Body of pancreas (tissue), 4 donors: ENCODE data around the gene ADGRF4. TPM values are rescaled to one million over a fixed set of nuclear protein-coding genes. Genes with fewer than 3 reads are reported as not detected.

Experiments
- ATAC-seq: fragments of 150-250 bp; one replicate; pipeline ENCODE4 v1.9.1; 2016
- DNase-seq, 4 donors: peaks; one replicate each; pipeline ENCODE4 v3.0.0-alpha.2; 2019
- H3K27ac ChIP-seq, 4 donors: fragments of 200-600 bp; sonication (generic); 1 replicate in 3 of 4; 2 replicates in 1 of 4; pipeline versions ENCODE4 v1.5.1 to v1.6.1; 2016 to 2019; ENCODE audit warnings: mild to moderate bottlenecking in 1 of 4, mixed read lengths in 1 of 4, moderate library complexity in 1 of 4
- H3K27me3 ChIP-seq, 2 donors: fragments of 200-600 bp; sonication (generic); one replicate each; pipeline ENCODE4 v1.6.0; 2016; ENCODE audit warnings: mild to moderate bottlenecking in 1 of 2
- H3K36me3 ChIP-seq, 2 donors: fragments of 200-600 bp; sonication (generic); replicated peaks in 1 of 2; 2 replicates each; pipeline ENCODE4 v1.5.1; 2016; ENCODE audit warnings: low read depth in 2 of 2; ENCODE audit not compliant: insufficient read depth in 1 of 2
- H3K4me1 ChIP-seq: fragments of 200-600 bp; sonication (generic); one replicate; pipeline ENCODE4 v1.6.0; 2016
- H3K4me3 ChIP-seq, 2 donors: fragments of 200-600 bp; sonication (generic); 1 replicate in 1 of 2; 2 replicates in 1 of 2; pipeline ENCODE4 v1.5.1; 2016 to 2019
- H3K9me3 ChIP-seq, 3 donors: fragments of 200-600 bp; sonication (generic); 1 replicate in 2 of 3; 2 replicates in 1 of 3; pipeline ENCODE4 v1.5.1; 2016
- CTCF ChIP-seq, 7 experiments: fragments of 450-650 bp in 4 of 7; fragments of 200-600 bp in 3 of 7; sonication (generic) in 3 of 7; IDR thresholded peaks; one replicate each; pipeline ENCODE4 v1.5.1; 2016 to 2019; ENCODE audit warnings: antibody characterized with exemption in 7 of 7
- POLR2A ChIP-seq, 3 donors: fragments of 450-650 bp; IDR thresholded peaks; one replicate each; pipeline ENCODE4 v1.6.1; 2016; ENCODE audit warnings: antibody characterized with exemption in 3 of 3, mild to moderate bottlenecking in 2 of 3
- WGBS, 2 donors: methylation state at CpG; one replicate each; pipeline ENCODE4 v1.1.5; 2017; 5-methylcytosine and 5-hydroxymethylcytosine counted together
- intact Hi-C: fragments of 100-400 bp; cut with DNase I; formaldehyde crosslinking; loops from one replicate; pipeline ENCODE4 v1.15.1; 2023
- total RNA-seq, 2 donors: library from RNA; depleted of rRNA; stranded (reverse); fragments of >200 nt; gene quantifications; one replicate each; pipeline ENCODE4 v1.1.0, GENCODE V29; 2016

The ADGRF4 gene
- total RNA-seq, 2 donors from 2014 or later: not detected

GRCh38 chr6:47709160-47709559 is 10.8 kb downstream of the ADGRF4 start:
- intact Hi-C loops: no loop called here
- TF ChIP-seq CTCF (IDR thresholded peaks at IDR 0.05) (no peak), POLR2A (IDR thresholded peaks at IDR 0.05) (no peak)
- 53 to 58% methylated on average over 5 of the region's 5 CpGs for WGBS, 2 donors
- Histone ChIP-seq H3K27me3 (no peaks in the 10 kb centered on the region), H3K9me3 (no peaks in the 10 kb centered on the region), H3K4me1 (no peaks in the 10 kb centered on the region), H3K27ac (no peak overlapping the region), H3K4me3 (no peak overlapping the region), H3K36me3 (no peaks in the 10 kb centered on the region)
- ATAC-seq (no peak), DNase-seq (no peak)

- no peak overlapping the region for H3K4me3 ChIP-seq
- no peak for TF ChIP-seq POLR2A (IDR thresholded peaks at IDR 0.05)
- TF ChIP-seq CTCF (IDR thresholded peaks at IDR 0.05): no peak
- H3K27ac ChIP-seq: no peak overlapping the region
- 28 to 44% methylated on average over 1 of the region's 1 CpG for WGBS, 2 donors
- H3K27me3 ChIP-seq: no peaks in the 10 kb centered on the region
- no peaks in the 10 kb centered on the region for H3K4me1 ChIP-seq
- intact Hi-C loops: no loop called here
- DNase-seq (no peak), ATAC-seq (no peak)
- H3K9me3 ChIP-seq: no peaks in the 10 kb centered on the region
- H3K36me3 ChIP-seq: no peaks in the 10 kb centered on the region
These were observed 11.9 kb downstream of the ADGRF4 start for GRCh38 chr6:47710295-47710694.

GRCh38 chr6:47713200-47713599 is 14.8 kb downstream of the ADGRF4 start:
- intact Hi-C loops: no loop called here
- ATAC-seq: no peak
- no peaks in the 10 kb centered on the region for H3K4me1 ChIP-seq
- WGBS, 2 donors: 85 to 92% methylated on average over 2 of the region's 2 CpGs
- DNase-seq: no peak
- H3K4me3 ChIP-seq: no peak overlapping the region
- TF ChIP-seq CTCF (IDR thresholded peaks at IDR 0.05): no peak
- TF ChIP-seq POLR2A (IDR thresholded peaks at IDR 0.05): no peak
- H3K36me3 ChIP-seq: no peaks in the 10 kb centered on the region
- no peak overlapping the region for H3K27ac ChIP-seq
- H3K9me3 ChIP-seq: no peaks in the 10 kb centered on the region
- H3K27me3 ChIP-seq: no peaks in the 10 kb centered on the region

GRCh38 chr6:47714802-47715201 is 16.4 kb downstream of the ADGRF4 start:
- intact Hi-C loops: no loop called here
- TF ChIP-seq CTCF (IDR thresholded peaks at IDR 0.05) (no peak), POLR2A (IDR thresholded peaks at IDR 0.05) (no peak)

GRCh38 chr6:47715782-47716181 is 17.4 kb downstream of the ADGRF4 start:
- intact Hi-C loops: no loop called here
- Histone ChIP-seq H3K36me3 (no peaks in the 10 kb centered on the region), H3K9me3 (no peaks in the 10 kb centered on the region), H3K4me1 (no peaks in the 10 kb centered on the region), H3K27me3 (no peaks in the 10 kb centered on the region), H3K27ac (no peak overlapping the region), H3K4me3 (no peak overlapping the region)
- no peak for ATAC-seq
- TF ChIP-seq POLR2A (IDR thresholded peaks at IDR 0.05) (no peak), CTCF (IDR thresholded peaks at IDR 0.05) (no peak)
- DNase-seq: no peak

More at GRCh38 chr6:47714802-47715201, 16.4 kb downstream of the ADGRF4 start:
- H3K36me3 ChIP-seq: no peaks in the 10 kb centered on the region
- H3K4me3 ChIP-seq: no peak overlapping the region
- H3K4me1 ChIP-seq: no peaks in the 10 kb centered on the region
- no peak for DNase-seq
- no peaks in the 10 kb centered on the region for H3K27me3 ChIP-seq
- 84% methylated on average over 4 of the region's 4 CpGs for WGBS, 2 donors
- no peaks in the 10 kb centered on the region for H3K9me3 ChIP-seq
- no peak for ATAC-seq
- H3K27ac ChIP-seq: no peak overlapping the region
